SU-DHL-6 (cell line): ENCODE results near the gene PPP1R27.

Source experiments
- H2AFZ ChIP-seq: fragments of 200-600 bp; sonication (generic); 2 replicates; pipeline ENCODE4 v1.6.1; 2014; ENCODE audit warnings: low read depth, mild to moderate bottlenecking, moderate library complexity, mixed read lengths, antibody characterized with exemption, low read length; ENCODE audit not compliant: severe bottlenecking
- H3F3A ChIP-seq: fragments of 200-600 bp; shearing (Covaris generic); 2 replicates; pipeline ENCODE4 v1.6.0; 2016; ENCODE audit warnings: antibody characterized with exemption, mild to moderate bottlenecking; ENCODE audit not compliant: insufficient read depth
- H3K27ac ChIP-seq: fragments of 200-600 bp; sonication (generic); 2 replicates; pipeline ENCODE4 v1.5.1; 2016; ENCODE audit warnings: low read depth, mild to moderate bottlenecking, low read length, moderate library complexity, mixed read lengths
- H3K27me3 ChIP-seq: fragments of 200-600 bp; sonication (generic), shearing (Covaris generic); 2 replicates; pipeline ENCODE4 v1.6.0; 2014; ENCODE audit warnings: mild to moderate bottlenecking, low read length
- H3K36me3 ChIP-seq: fragments of 200-600 bp; sonication (generic); 2 replicates; pipeline ENCODE4 v1.6.1; 2014; ENCODE audit warnings: mild to moderate bottlenecking, low read length, mixed read lengths
- H3K4me2 ChIP-seq: fragments of 300-600, 200-600 bp; shearing (Covaris generic), sonication (generic); 2 replicates; pipeline ENCODE4 v1.6.0; 2014; ENCODE audit warnings: low read length, low read depth, mild to moderate bottlenecking; ENCODE audit not compliant: poor library complexity, severe bottlenecking
- H3K4me3 ChIP-seq: fragments of 200-600 bp; sonication (generic); 2 replicates; pipeline ENCODE4 v1.5.1; 2014; ENCODE audit warnings: antibody characterized with exemption, low read length, mild to moderate bottlenecking, mixed read lengths; ENCODE audit not compliant: insufficient read depth, poor library complexity, severe bottlenecking
- H3K79me2 ChIP-seq: fragments of 200-600 bp; sonication (generic); 2 replicates; pipeline ENCODE4 v1.6.1; 2014; ENCODE audit warnings: mild to moderate bottlenecking, low read length, moderate library complexity; ENCODE audit not compliant: insufficient read depth
- H3K9ac ChIP-seq: fragments of 200-600 bp; sonication (generic); 2 replicates; pipeline ENCODE4 v1.7.0; 2014; ENCODE audit warnings: mild to moderate bottlenecking, low read length
- H3K9me2 ChIP-seq: fragments of 200-600 bp; sonication (generic); replicated peaks from 2 replicates; pipeline ENCODE4 v1.6.1; 2014; ENCODE audit warnings: low read length; ENCODE audit not compliant: insufficient read depth
- H3K9me3 ChIP-seq: fragments of 200-600 bp; sonication (generic); 2 replicates; pipeline ENCODE4 v1.6.1; 2014; ENCODE audit warnings: low read length, mixed read lengths; ENCODE audit not compliant: insufficient read depth
- H4K20me1 ChIP-seq: fragments of 200-600 bp; sonication (generic); 2 replicates; pipeline ENCODE4 v1.6.1; 2014; ENCODE audit warnings: low read depth, mild to moderate bottlenecking, antibody characterized with exemption, low read length, moderate library complexity, mixed read lengths
- EZH2phosphoT487 ChIP-seq: fragments of 200-600 bp; sonication (generic), shearing (Covaris generic); conservative IDR thresholded peaks from 2 replicates; pipeline ENCODE4 v1.6.1; 2018; ENCODE audit warnings: mild to moderate bottlenecking, antibody characterized with exemption, low read length, moderate library complexity, mixed read lengths
- TF ChIP-seq, protein P1 (sequence below): fragments of 200-600 bp; sonication (generic); IDR thresholded peaks from one replicate; pipeline ENCODE4 v1.5.1; 2017; ENCODE audit warnings: antibody characterized with exemption, mild to moderate bottlenecking, low read length, moderate library complexity; ENCODE audit not compliant: insufficient read depth, poor library complexity, severe bottlenecking

PPP1R27 gene

DNA sequence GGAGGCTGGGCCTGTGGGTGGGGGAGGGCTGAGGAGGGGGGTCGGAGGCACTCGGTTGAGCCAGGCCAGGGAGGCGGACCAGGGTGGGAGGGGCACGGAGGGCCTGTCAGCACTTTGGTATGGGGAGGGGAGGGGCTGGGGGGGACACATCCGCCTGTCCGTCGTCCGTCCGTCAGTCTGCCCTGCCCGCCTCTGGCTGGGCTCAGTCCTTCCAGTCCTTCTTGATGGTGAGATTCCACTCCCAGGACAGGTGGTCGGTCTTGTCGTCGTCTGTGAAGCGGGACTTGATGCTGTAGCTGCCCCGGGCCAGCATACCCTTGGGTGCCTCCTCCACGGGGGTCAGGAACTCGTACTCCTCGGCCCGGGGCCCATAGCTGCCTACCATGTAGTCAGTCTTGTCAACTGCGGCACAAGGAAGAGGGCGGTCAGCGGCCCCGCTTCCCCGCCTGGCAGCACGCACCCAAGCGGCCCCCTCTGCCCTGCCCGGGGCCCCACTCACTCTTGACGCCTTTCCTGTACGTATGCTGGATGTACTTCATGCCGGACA lies 33.9 kb upstream of the PPP1R27 start:
- Histone ChIP-seq H3K4me3 (no peak overlapping the region), H3F3A (peaks cover 51% of the 10 kb centered on the region), H3K9ac (peak overlapping the region; percentile 93; the same call in 1 of the 2 replicates), H3K79me2 (peaks cover 21% of the 10 kb centered on the region), H3K9me3 (no peaks in the 10 kb centered on the region), H3K9me2 (no peaks in the 10 kb centered on the region), H2AFZ (no peak overlapping the region), H3K27ac (peak overlapping the region; percentile 87; the same call in 1 of the 2 replicates), H3K4me2 (peak overlapping the region; percentile 89), H3K27me3 (no peaks in the 10 kb centered on the region), H3K36me3 (0 out of 2 replicates have a peak, but pooled peaks cover 4% of the 10 kb centered on the region), H4K20me1 (no peaks in the 10 kb centered on the region; the same call in 1 of the 2 replicates)
- no peak for TF ChIP-seq EZH2phosphoT487
- TF ChIP-seq, protein P1, sequence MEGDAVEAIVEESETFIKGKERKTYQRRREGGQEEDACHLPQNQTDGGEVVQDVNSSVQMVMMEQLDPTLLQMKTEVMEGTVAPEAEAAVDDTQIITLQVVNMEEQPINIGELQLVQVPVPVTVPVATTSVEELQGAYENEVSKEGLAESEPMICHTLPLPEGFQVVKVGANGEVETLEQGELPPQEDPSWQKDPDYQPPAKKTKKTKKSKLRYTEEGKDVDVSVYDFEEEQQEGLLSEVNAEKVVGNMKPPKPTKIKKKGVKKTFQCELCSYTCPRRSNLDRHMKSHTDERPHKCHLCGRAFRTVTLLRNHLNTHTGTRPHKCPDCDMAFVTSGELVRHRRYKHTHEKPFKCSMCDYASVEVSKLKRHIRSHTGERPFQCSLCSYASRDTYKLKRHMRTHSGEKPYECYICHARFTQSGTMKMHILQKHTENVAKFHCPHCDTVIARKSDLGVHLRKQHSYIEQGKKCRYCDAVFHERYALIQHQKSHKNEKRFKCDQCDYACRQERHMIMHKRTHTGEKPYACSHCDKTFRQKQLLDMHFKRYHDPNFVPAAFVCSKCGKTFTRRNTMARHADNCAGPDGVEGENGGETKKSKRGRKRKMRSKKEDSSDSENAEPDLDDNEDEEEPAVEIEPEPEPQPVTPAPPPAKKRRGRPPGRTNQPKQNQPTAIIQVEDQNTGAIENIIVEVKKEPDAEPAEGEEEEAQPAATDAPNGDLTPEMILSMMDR, result no peak

GRCh38 chr17:81867991-81868673 lies 33.3 kb upstream of the PPP1R27 start:
- Histone ChIP-seq H3F3A (peaks cover 47% of the 10 kb centered on the region), H3K36me3 (0 out of 2 replicates have a peak, but pooled peaks cover 4% of the 10 kb centered on the region), H3K4me2 (no peak overlapping the region), H2AFZ (no peak overlapping the region), H3K4me3 (no peak overlapping the region), H3K27ac (peak overlapping the region; percentile 59), H3K27me3 (no peaks in the 10 kb centered on the region), H3K9ac (no peak overlapping the region), H3K9me2 (no peaks in the 10 kb centered on the region), H3K9me3 (no peaks in the 10 kb centered on the region), H4K20me1 (no peaks in the 10 kb centered on the region; the same call in 1 of the 2 replicates), H3K79me2 (peaks cover 27% of the 10 kb centered on the region)
- no peak for TF ChIP-seq EZH2phosphoT487
- TF ChIP-seq, protein P1, result no peak

DNA sequence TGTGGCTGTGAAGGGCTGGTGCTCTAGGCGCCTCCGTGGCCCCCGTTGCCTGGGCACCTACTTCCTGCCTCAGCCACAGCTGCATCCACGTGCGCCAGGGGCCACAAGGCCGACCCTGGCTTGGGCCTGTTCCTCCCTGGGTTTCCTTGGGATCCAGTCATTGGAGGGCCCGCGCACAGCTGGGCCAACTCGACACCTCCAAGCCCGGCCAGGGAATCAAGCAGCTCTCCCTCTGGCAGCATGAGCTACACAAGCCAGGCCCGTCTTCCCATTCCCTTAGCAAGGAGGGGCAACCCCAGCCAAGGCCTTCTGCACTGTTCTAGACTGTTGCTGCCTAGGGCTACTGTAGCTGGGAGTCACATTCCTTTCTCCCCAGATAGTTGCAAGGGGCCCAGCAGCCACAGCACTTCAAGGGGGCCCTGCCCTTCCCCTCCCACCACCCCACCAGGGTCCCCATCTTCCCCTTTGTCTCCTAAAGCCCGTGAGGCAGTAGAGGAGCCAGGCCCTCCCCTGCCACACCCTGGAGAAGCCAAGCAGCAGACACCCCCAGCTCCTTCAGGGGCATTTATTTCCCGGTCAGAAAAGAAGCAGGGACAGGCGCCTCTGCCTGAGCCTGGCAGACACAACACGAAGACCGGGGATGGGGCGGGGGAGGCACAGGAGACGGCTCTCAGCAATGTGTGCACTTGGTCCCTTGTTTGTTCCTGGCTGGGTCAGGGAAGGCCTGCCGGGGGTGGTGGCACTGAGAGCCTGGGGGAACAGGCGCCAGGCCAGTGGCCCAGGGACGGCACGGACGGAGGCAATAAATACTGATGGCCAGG lies 32.5 kb upstream of the PPP1R27 start:
- TF ChIP-seq, protein P1, result no peak
- TF ChIP-seq EZH2phosphoT487, result no peak
- no peaks in the 10 kb centered on the region for H3K27me3 ChIP-seq
- no peaks in the 10 kb centered on the region for H3K9me2 ChIP-seq
- no peak overlapping the region for H3K4me2 ChIP-seq
- H3K27ac ChIP-seq, result peak overlapping the region; percentile 59
- H3K36me3 ChIP-seq, result 0 out of 2 replicates have a peak, but pooled peaks cover 4% of the 10 kb centered on the region
- peaks cover 44% of the 10 kb centered on the region for H3F3A ChIP-seq
- no peaks in the 10 kb centered on the region for H3K9me3 ChIP-seq
- H3K4me3 ChIP-seq, result no peak overlapping the region
- no peak overlapping the region for H2AFZ ChIP-seq
- H3K9ac ChIP-seq, result peak overlapping the region; percentile 18; the same call in 1 of the 2 replicates
- no peaks in the 10 kb centered on the region; the same call in 1 of the 2 replicates for H4K20me1 ChIP-seq
- H3K79me2 ChIP-seq, result peaks cover 34% of the 10 kb centered on the region
